Glomerular visceral epithelial cell (primary cell): ENCODE data around the gene GCLM.
"Not testable (repeated sequence)": the region's sequence is repeated elsewhere in the genome, so short reads cannot be mapped to it uniquely, and the experiment has no call there.

Experiments used
- DNase-seq: peaks from one replicate; pipeline ENCODE4 v3.0.0-alpha.2; 2016; ENCODE audit errors: extremely low spot score

The GCLM gene

DNA sequence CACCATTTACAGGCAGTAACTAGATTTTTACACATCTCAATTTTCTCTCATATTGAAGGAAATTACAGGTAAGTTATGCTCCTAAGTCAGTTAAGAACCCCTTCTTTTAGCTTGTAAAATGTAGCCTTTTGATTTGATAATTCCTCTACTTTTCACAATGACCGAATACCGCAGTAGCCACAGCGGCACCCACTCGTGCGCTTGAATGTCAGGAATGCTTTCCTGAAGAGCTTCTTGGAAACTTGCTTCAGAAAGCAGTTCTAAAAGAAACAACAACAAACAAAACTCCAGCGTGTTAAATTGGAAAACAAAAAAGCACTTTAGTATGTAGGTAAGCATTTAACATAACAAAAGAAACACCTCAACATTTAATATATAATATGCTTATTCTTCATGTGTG is 20.3 kb downstream of the GCLM start:
- no peak for DNase-seq

DNA sequence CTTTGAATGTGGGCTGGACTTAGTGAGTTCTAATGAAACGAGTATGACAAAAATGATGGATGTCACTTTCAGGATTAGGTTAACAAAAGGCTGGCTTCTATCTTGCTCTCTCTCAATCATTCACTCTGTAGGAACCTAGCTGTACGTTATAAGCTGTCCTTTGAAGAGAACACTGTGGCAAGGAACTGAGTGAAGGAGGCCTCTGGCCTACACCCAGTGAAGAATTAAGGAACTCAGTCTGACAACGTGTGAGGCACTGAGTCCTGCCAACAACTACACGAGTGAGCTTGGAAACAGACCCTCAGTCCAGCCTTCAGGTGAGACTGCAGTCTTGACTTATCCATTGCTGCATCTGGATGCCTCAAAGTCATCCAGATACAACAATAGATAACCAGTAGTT is 27.0 kb downstream of the GCLM start:
- no peak for DNase-seq

- no peak for DNase-seq
These were observed 28.5 kb downstream of the GCLM start for GRCh38 chr1:93880731-93881130.

DNA sequence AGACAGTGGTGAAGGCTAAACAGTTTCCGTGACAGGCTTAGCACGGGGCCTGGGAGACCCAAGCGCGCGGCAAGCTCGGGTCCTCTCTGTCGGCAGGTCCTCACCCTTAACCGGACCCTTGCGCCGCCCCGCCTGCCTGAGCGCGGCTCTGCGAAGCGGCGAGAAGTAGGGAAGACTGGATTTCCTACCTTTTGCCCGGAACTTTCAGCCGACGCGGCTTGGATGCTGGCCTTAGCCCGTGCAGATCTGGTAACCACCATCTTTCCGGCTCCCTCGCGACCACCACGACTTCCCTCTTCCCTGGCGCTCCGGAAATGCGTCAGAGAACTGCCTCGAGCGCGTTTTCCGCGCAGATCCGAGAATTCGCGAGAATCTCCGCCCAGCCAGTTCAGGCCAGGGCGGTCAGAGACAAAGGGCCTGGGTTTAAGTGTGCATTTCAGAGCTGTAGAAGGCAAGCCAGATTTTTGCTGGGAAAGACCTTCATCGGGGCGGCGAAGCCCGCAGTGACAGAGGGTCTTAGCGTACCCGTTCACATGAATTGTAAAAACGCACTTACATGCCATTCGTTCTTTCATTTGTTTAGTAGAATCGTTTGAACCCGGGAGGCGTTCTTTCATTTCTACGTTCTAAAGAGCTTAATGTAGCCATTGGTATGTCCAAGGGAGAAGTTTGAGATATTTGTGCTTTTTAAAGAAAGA is 30.2 kb downstream of the GCLM start, which contains the start of gene DNTTIP2:
DNTTIP2 (minus strand) TSS at position 318 of the 698 bp plus-strand sequence; CDS start at position 260, 58 bp downstream.
- DNase-seq: peak; percentile 88

DNA sequence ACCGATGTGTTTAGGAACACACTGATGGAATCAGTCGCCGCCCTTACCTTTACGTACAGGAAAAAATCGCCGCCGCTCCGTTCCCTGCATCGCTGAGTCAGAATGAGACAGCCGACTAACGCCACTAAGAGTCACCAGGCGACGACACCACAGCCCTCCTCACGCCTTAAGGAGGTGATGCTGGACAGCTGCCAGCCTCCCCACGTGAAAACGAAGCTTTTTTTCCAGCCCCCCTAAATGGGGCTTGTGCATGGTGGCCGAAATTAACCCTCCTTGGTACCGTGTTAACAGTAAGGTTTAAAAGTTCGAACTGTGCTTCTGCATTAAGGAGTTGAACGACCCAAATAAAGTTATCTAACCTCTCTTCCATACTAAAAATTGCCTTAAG is 30.7 kb downstream of the GCLM start:
- peak; percentile 51 for DNase-seq

DNA sequence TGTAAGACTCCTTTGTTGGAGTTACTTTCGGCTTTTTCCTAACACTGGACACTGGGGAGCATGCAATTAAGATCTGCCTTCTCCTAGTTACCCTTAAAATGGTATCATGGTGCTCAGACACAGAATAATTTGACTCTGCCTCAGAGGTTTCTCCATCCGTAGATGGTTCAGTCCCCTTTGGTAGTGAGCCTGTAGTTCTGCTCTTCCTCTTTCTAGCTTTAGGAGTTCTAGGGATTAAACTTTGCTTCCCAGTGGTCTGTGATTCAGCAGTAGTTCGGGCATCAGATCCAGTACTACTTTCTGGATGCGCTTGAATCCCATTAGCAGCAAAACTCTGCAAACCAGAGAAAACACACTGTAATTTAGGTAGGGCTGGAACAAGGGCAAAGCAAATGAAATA is 31.7 kb downstream of the GCLM start:
- no peak for DNase-seq

- no peak for DNase-seq
These were observed 33.0 kb downstream of the GCLM start for GRCh38 chr1:93876244-93876643.

- DNase-seq: peak; percentile 34
These were observed 35.1 kb downstream of the GCLM start for GRCh38 chr1:93874025-93874651.

DNA sequence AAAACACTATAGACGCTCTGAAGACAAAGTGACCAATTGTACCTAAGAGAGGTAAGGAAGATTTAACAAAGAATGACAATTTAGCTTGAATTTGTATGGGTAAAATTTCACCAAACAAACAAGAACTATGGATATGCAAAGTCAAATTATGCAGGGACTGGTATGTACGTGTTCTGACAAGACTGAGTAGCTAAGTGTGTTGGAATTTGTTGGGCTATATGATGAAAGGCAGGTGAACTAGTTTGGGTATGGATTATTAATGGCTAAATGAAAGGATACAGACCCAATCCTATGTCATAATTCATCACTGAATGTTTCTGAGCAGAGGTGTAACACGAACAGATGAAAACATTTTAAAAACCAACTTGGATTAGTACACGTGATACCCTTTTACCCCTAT is 37.9 kb downstream of the GCLM start:
- no peak for DNase-seq

DNA sequence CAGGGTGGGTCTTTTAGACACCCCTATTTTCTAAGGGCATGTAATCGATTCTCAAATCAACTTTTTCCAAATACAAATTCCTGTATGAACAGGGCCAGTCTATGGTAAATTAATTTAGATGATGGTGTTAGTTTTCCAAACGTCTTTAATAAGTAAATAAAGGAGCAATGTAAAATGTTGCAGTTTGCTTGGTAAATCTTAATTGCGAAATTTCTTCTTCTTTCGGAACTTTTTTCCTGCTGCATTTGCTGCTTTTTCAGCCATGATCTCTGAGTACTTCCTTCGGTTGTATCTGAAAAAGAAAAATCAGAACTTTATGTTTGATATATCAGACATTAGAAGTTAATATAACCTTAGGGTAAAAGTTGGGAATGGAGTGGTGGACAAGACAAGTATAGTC is 39.6 kb downstream of the GCLM start:
- no peak for DNase-seq

DNA sequence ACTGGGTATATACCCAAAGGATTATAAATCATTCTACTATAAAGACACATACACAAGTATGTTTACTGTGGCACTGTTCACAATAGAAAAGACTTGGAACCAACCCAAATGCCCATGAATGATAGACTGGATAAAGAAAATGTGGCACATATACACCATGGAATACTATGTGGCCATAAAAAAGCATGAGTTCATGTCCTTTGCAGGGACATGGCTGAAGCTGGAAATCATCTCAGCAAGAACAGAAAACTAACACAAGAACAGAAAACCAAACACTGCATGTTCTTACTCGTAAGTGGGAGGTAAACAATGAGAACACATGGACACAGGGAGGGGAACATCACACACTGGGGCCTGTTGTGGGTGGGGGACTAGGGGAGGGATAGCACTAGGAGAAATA is 40.7 kb downstream of the GCLM start:
- DNase-seq: not testable (repeated sequence)

DNA sequence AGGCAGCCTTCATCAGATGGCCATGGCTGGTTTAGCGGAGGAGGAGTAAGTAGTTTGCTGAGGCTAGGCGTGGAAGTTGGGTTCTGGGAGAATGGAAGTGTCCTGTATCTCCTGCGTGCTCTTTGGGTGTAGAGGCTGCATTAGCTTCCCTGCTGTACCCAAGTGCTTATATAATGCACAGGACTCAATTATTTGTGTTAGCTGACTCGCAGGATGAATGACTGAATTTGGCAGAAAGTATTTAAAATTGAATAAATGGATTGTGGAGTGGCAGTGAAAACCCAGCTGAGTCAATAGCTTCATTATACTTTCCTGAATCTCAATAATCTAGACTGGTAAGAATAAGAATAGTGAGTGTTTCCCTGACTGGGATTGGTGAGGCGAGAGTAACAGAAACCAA is 44.0 kb downstream of the GCLM start:
- DNase-seq: no peak

GRCh38 chr1:93864175-93864574 is 45.1 kb downstream of the GCLM start:
- DNase-seq: no peak

- DNase-seq: not testable (repeated sequence)
These were observed 51.6 kb downstream of the GCLM start for GRCh38 chr1:93857653-93858052.

DNA sequence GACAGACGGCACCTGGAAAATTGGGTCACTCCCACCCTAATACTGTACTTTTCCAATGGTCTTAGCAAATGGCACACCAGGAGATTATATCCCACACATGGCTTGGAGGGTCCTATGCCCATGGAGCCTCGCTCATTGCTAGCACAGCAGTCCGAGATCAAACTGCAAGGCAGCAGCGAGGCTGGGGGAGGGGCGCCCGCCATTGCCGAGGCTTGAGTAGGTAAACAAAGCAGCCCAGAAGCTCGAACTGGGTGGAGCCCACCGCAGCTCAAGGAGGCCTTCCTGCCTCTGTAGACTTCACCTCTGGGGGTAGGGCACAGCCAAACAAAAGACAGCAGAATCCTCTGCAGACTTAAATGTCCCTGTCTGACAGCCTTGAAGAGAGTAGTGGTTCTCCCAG is 53.2 kb downstream of the GCLM start:
- not testable (repeated sequence) for DNase-seq

GRCh38 chr1:93853940-93854339 is 55.3 kb downstream of the GCLM start:
- no peak for DNase-seq

GRCh38 chr1:93851878-93852277 is 57.4 kb downstream of the GCLM start:
- no peak for DNase-seq

- no peak for DNase-seq
These were observed 57.9 kb downstream of the GCLM start for GRCh38 chr1:93851327-93851712.

DNA sequence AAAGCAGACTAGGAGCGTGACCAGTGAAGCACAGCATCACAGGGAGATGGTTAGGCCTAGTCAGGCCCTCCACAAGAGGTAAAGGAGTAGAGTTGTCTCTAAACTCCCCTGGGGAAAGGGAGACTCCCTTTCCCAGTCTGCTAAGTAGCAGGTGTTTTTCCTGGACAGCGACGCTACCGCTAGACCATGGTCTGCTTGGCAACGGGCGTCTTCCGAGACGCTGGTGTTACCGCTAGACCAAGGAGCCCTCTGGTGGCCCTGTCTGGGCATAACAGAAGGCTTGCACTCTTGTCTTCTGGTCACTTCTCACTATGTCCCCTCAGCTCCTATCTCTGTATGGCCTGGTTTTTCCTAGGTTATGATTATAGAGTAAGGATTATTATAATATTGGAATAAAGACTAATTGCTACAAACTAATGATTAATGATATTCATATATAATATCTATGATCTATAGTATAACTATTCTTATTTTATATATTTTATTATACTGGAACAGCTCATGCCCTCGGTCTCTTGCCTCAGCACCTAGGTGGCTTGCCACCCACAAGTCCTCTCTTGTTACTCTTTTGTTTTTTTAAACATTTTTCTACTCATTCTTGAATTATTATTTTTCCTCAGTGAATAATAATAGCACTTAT is 58.4 kb downstream of the GCLM start:
- DNase-seq: peak; percentile 47

DNA sequence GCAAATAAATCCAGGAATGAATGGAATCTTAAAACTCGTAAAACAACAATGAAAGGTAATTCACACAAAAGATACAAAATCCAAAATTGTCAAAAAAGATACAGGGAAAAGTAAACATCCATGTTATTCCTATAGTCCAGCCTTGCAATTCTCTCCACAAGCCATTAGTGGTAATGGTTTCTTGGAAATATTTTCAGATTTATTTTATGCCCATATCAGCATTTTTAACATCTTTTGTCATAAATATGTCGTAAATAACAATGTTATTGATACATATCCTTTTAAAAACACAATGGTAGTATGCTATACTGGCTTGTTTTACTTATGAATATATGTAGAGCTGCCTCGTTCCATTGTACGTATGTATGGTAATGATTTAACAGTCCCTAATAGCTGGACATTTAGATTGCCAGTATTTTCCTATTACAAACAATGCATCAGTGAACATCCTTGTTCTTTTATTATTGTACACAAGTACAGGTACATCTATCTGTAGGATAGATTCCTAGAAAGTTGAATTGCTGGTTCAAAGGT is 60.8 kb downstream of the GCLM start:
- no peak for DNase-seq

DNA sequence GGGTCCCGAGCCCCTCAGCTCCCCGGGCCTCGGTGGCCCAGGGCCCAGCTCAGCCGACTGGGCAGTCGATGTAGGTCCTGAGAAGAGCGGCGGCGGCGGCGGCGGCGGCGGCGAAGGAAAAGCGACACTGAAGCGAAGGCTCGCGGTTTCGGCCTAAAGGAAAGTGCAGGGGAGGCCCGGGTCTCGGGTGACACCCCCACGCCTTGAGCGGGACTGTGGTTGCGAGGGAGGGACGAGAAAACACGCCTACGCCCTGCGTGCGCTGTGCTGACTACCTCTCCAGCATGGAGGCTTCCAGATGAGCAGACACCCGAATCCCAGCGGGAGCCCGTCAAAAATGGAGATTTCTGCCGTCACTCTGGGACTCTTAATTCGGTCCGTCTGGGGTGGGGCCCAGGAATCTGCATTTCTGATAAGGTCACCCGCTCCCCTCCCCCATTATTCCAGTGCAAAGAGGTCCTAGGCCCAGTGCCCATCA is 61.4 kb downstream of the GCLM start:
- peak; percentile 82 for DNase-seq

- peak; percentile 94 for DNase-seq
These were observed 62.0 kb downstream of the GCLM start for GRCh38 chr1:93846992-93847810.
